ENCODE results near the gene NEMP2. TPM values are rescaled to one million over a fixed set of nuclear protein-coding genes. Genes with fewer than 3 reads are reported as not detected.

Gene NEMP2
- polyA plus RNA-seq (2012; ENCODE audit: missing spikeins): 8.1 TPM

- peak; percentile 58 for DNase-seq (ENCODE audit: insufficient read length)
- TF ChIP-seq POLR2A (IDR thresholded peaks at IDR 0.05; ENCODE audit: low read depth, low read length) (peak; percentile 90), TAF1 (IDR thresholded peaks at IDR 0.05; ENCODE audit: borderline replicate concordance, low read depth, low read length) (no peak), POLR2AphosphoS5 (IDR thresholded peaks at IDR 0.05; ENCODE audit: low read depth, low read length) (peak; percentile 80)
- FAIRE-seq: peak; percentile 94
Observed at GRCh38 chr2:190534310-190535120, at the start of gene NEMP2. Gene NEMP2 (minus strand): TSS chr2:190534722. CDS start chr2:190534655, 67 bp downstream.

GRCh38 chr2:190583507-190584337 is 49.2 kb upstream of the NEMP2 start:
- DNase-seq (ENCODE audit: insufficient read length) (no peak), FAIRE-seq (peak; percentile 96)
- 0 out of 2 replicates have a peak, but pooled peaks have one; percentile 31 for TF ChIP-seq POLR2AphosphoS5 (IDR thresholded peaks at IDR 0.05; ENCODE audit: low read depth, low read length)
- no peak for TF ChIP-seq TAF1 (IDR thresholded peaks at IDR 0.05; ENCODE audit: borderline replicate concordance, low read depth, low read length)

- DNase-seq (ENCODE audit: insufficient read length) (no peak), FAIRE-seq (peak; percentile 85)
- TF ChIP-seq POLR2AphosphoS5 (IDR thresholded peaks at IDR 0.05; ENCODE audit: low read depth, low read length) (no peak), POLR2A (IDR thresholded peaks at IDR 0.05; ENCODE audit: low read depth, low read length) (no peak), TAF1 (IDR thresholded peaks at IDR 0.05; ENCODE audit: borderline replicate concordance, low read depth, low read length) (no peak)
Observed at GRCh38 chr2:190582736-190583506, 48.4 kb upstream of the NEMP2 start.

GRCh38 chr2:190582019-190582418 is 47.5 kb upstream of the NEMP2 start:
- FAIRE-seq: no peak
- TF ChIP-seq POLR2A (IDR thresholded peaks at IDR 0.05; ENCODE audit: low read depth, low read length) (no peak), TAF1 (IDR thresholded peaks at IDR 0.05; ENCODE audit: borderline replicate concordance, low read depth, low read length) (no peak), POLR2AphosphoS5 (IDR thresholded peaks at IDR 0.05; ENCODE audit: low read depth, low read length) (no peak)
- no peak for DNase-seq (ENCODE audit: insufficient read length)

GRCh38 chr2:190579915-190580846 is 45.7 kb upstream of the NEMP2 start:
- FAIRE-seq (no peak), DNase-seq (ENCODE audit: insufficient read length) (no peak)
- TF ChIP-seq POLR2AphosphoS5 (IDR thresholded peaks at IDR 0.05; ENCODE audit: low read depth, low read length): no peak
- TF ChIP-seq TAF1 (IDR thresholded peaks at IDR 0.05; ENCODE audit: borderline replicate concordance, low read depth, low read length): no peak
- TF ChIP-seq POLR2A (IDR thresholded peaks at IDR 0.05; ENCODE audit: low read depth, low read length): no peak

- DNase-seq (ENCODE audit: insufficient read length): no peak
- FAIRE-seq: no peak
- TF ChIP-seq POLR2A (IDR thresholded peaks at IDR 0.05; ENCODE audit: low read depth, low read length): no peak
Observed at GRCh38 chr2:190579058-190579410, 44.5 kb upstream of the NEMP2 start.

- FAIRE-seq: no peak
- TF ChIP-seq POLR2A (IDR thresholded peaks at IDR 0.05; ENCODE audit: low read depth, low read length): no peak
- no peak for TF ChIP-seq POLR2AphosphoS5 (IDR thresholded peaks at IDR 0.05; ENCODE audit: low read depth, low read length)
- no peak for TF ChIP-seq TAF1 (IDR thresholded peaks at IDR 0.05; ENCODE audit: borderline replicate concordance, low read depth, low read length)
Observed at GRCh38 chr2:190578158-190579057, 43.9 kb upstream of the NEMP2 start.

GRCh38 chr2:190576573-190576972 is 42.1 kb upstream of the NEMP2 start:
- FAIRE-seq: no peak
- DNase-seq (ENCODE audit: insufficient read length): no peak
- TF ChIP-seq TAF1 (IDR thresholded peaks at IDR 0.05; ENCODE audit: borderline replicate concordance, low read depth, low read length): no peak
- no peak for TF ChIP-seq POLR2A (IDR thresholded peaks at IDR 0.05; ENCODE audit: low read depth, low read length)
- no peak for TF ChIP-seq POLR2AphosphoS5 (IDR thresholded peaks at IDR 0.05; ENCODE audit: low read depth, low read length)

More at GRCh38 chr2:190578158-190579057, 43.9 kb upstream of the NEMP2 start:
- no peak for DNase-seq (ENCODE audit: insufficient read length)

- TF ChIP-seq POLR2AphosphoS5 (IDR thresholded peaks at IDR 0.05; ENCODE audit: low read depth, low read length) (no peak), POLR2A (IDR thresholded peaks at IDR 0.05; ENCODE audit: low read depth, low read length) (no peak), TAF1 (IDR thresholded peaks at IDR 0.05; ENCODE audit: borderline replicate concordance, low read depth, low read length) (no peak)
- DNase-seq (ENCODE audit: insufficient read length) (no peak), FAIRE-seq (no peak)
Observed at GRCh38 chr2:190575263-190575662, 40.7 kb upstream of the NEMP2 start.
